Bladder microvascular endothelial cell (primary cell): ENCODE measurements around the gene OR1D5. TPM values are rescaled to one million over a fixed set of nuclear protein-coding genes. Genes with fewer than 3 reads are reported as not detected.

Experiments used
- total RNA-seq: library from RNA; depleted of rRNA; stranded (reverse); fragments of >200 nt; gene quantifications from 2 replicates; pipeline ENCODE4 v1.2.3, GENCODE V29; 2014

The OR1D5 gene, protein sequence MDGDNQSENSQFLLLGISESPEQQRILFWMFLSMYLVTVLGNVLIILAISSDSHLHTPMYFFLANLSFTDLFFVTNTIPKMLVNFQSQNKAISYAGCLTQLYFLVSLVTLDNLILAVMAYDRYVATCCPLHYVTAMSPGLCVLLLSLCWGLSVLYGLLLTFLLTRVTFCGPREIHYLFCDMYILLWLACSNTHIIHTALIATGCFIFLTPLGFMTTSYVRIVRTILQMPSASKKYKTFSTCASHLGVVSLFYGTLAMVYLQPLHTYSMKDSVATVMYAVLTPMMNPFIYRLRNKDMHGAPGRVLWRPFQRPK
- total RNA-seq = not detected in 2 replicates

DNA sequence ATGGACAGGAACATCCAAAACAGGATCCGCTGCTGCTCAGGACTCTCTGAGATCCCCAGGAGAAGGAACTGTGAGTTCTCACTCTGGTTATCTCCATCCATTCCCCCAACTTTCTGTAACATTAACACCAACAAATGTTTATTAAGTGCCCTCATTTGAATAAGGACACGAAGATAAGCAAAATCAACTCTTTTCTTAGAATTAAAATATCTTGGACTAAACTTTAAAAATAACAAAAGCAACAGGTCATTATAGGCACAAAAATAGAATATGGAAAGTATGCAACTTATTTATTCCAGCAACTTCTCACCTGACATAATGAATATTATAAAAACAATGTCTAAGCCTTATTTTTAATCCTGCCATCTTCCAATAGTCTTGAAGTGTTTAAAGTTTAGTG, at the start of gene OR1D5:
TSS of gene OR1D5 (minus strand) at position 101 of the 400 bp plus-strand sequence. CDS start at position 101, 0 bp downstream.

DNA sequence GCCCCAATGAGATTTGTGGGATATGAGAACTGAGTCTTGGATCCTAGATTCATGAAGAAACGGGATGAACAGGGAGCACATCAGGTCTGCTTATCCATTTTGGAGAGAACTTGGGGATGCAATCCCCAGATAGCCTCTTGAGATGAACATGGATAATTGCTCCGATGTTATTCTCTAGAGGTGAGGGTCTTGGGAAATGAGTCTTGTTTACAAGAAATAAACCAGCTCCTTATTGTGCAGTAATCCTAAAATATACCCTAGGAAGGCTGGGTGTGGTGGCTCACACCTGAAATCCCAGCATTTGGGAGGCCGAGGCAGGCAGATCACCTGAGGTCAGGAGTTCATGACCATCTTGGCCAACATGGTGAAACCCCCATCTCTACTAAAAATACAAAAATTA, 40.9 kb upstream of the OR1D5 start, which contains the start of gene OR1D2:
TSS of gene OR1D2 (minus strand) at position 101 of the 400 bp plus-strand sequence. CDS start 11,426 bp downstream, outside the sequence.

Other genes with a start within 250 kb of the OR1D5 start
- gene OR1D2, start 40.8 kb upstream of the OR1D5 start, total RNA-seq = not detected in 2 replicates
- not detected in 2 replicates for gene OR1G1, start 63.9 kb upstream of the OR1D5 start, total RNA-seq
- not detected in 2 replicates for gene OR1A2, start 133.9 kb upstream of the OR1D5 start, total RNA-seq
- under 0.01 TPM in 1 of 2 replicates, not detected in the other for gene OR1A1, start 144.1 kb upstream of the OR1D5 start, total RNA-seq
- gene OR3A1, start 234.8 kb upstream of the OR1D5 start, total RNA-seq = not detected in 2 replicates